HUES64 (cell line): Measurements from ENCODE around the gene CD14.
"Not testable (repeated sequence)": the region's sequence is repeated elsewhere in the genome, so short reads cannot be mapped to it uniquely, and the experiment has no call there.

Experiments used
- H3K27ac ChIP-seq: 2 replicates; pipeline ENCODE4 v1.7.0; 2013; ENCODE audit warnings: low read depth, low read length, inconsistent platforms
- H3K27me3 ChIP-seq: 2 replicates; pipeline ENCODE4 v1.6.1; 2013; ENCODE audit warnings: mild to moderate bottlenecking, low read length; ENCODE audit not compliant: insufficient read depth
- H3K36me3 ChIP-seq: 2 replicates; pipeline ENCODE4 v1.6.1; 2013; ENCODE audit warnings: mild to moderate bottlenecking, low read length; ENCODE audit not compliant: insufficient read depth
- H3K4me1 ChIP-seq: 2 replicates; pipeline ENCODE4 v1.6.1; 2013; ENCODE audit warnings: mild to moderate bottlenecking, low read length, moderate library complexity; ENCODE audit not compliant: insufficient read depth
- H3K4me3 ChIP-seq: 2 replicates; pipeline ENCODE4 v1.5.1; 2013; ENCODE audit warnings: mild to moderate bottlenecking, low read length, moderate library complexity
- H3K9ac ChIP-seq: 2 replicates; pipeline ENCODE4 v1.6.1; 2013; ENCODE audit warnings: mild to moderate bottlenecking, low read depth, low read length
- H3K9me3 ChIP-seq: 2 replicates; pipeline ENCODE4 v1.6.1; 2013; ENCODE audit warnings: low read depth, low read length; ENCODE audit not compliant: insufficient read depth
- WGBS: fragments of 150-250, 120-280 bp; methylation state at CpG from one replicate; pipeline ENCODE4 v1.1.7; 2013; ENCODE audit warnings: missing lambda C conversion rate; 5-methylcytosine and 5-hydroxymethylcytosine counted together

Gene CD14

GRCh38 chr5:140609126-140609525, 23.8 kb downstream of the CD14 start:
- peaks cover 11% of the 10 kb centered on the region; the same call in 1 of the 2 replicates for H3K9me3 ChIP-seq
- H3K27me3 ChIP-seq, result peaks cover 3% of the 10 kb centered on the region; the same call in 1 of the 2 replicates
- 84% methylated on average over 4 of the region's 4 CpGs for WGBS
- no peak overlapping the region for H3K27ac ChIP-seq
- H3K9ac ChIP-seq, result no peak overlapping the region
- H3K4me3 ChIP-seq, result no peak overlapping the region
- no peaks in the 10 kb centered on the region for H3K36me3 ChIP-seq
- H3K4me1 ChIP-seq, result no peaks in the 10 kb centered on the region

- H3K27me3 ChIP-seq, result peaks cover 3% of the 10 kb centered on the region; the same call in 1 of the 2 replicates
- no peak overlapping the region for H3K4me3 ChIP-seq
- no peaks in the 10 kb centered on the region for H3K36me3 ChIP-seq
- H3K9ac ChIP-seq, result no peak overlapping the region
- peaks cover 11% of the 10 kb centered on the region; the same call in 1 of the 2 replicates for H3K9me3 ChIP-seq
- no peak overlapping the region for H3K27ac ChIP-seq
- no peaks in the 10 kb centered on the region for H3K4me1 ChIP-seq
Observed at GRCh38 chr5:140608722-140609121, 24.3 kb downstream of the CD14 start.

- WGBS, result no CpG with 5 or more reads among the region's 2 CpGs
- no peak overlapping the region for H3K9ac ChIP-seq
- H3K4me3 ChIP-seq, result no peak overlapping the region
- no peaks in the 10 kb centered on the region for H3K36me3 ChIP-seq
- peaks cover 11% of the 10 kb centered on the region; the same call in 1 of the 2 replicates for H3K9me3 ChIP-seq
- no peaks in the 10 kb centered on the region for H3K4me1 ChIP-seq
- no peak overlapping the region for H3K27ac ChIP-seq
- peaks cover 3% of the 10 kb centered on the region; the same call in 1 of the 2 replicates for H3K27me3 ChIP-seq
Observed at GRCh38 chr5:140607031-140607430, 25.9 kb downstream of the CD14 start.

GRCh38 chr5:140605879-140606278, 27.1 kb downstream of the CD14 start:
- H3K27ac ChIP-seq, result no peak overlapping the region
- 95% methylated on average over 3 of the region's 3 CpGs for WGBS
- H3K9me3 ChIP-seq, result peaks cover 6% of the 10 kb centered on the region; the same call in 1 of the 2 replicates

GRCh38 chr5:140603734-140604133, 29.2 kb downstream of the CD14 start:
- H3K27ac ChIP-seq, result no peak overlapping the region
- H3K4me1 ChIP-seq, result no peaks in the 10 kb centered on the region
- no peaks in the 10 kb centered on the region for H3K36me3 ChIP-seq
- no peak overlapping the region for H3K4me3 ChIP-seq
- H3K9ac ChIP-seq, result no peak overlapping the region
- H3K27me3 ChIP-seq, result peaks cover 2% of the 10 kb centered on the region
- no peaks in the 10 kb centered on the region for H3K9me3 ChIP-seq
- 100% methylated on average over 2 of the region's 2 CpGs for WGBS

More at GRCh38 chr5:140605879-140606278, 27.1 kb downstream of the CD14 start:
- H3K4me3 ChIP-seq, result no peak overlapping the region
- no peaks in the 10 kb centered on the region for H3K36me3 ChIP-seq
- no peaks in the 10 kb centered on the region for H3K4me1 ChIP-seq
- H3K9ac ChIP-seq, result no peak overlapping the region
- peaks cover 3% of the 10 kb centered on the region; the same call in 1 of the 2 replicates for H3K27me3 ChIP-seq

GRCh38 chr5:140603446-140603698, 29.6 kb downstream of the CD14 start:
- H3K27me3 ChIP-seq, H3K36me3 ChIP-seq, H3K9me3 ChIP-seq, H3K4me3 ChIP-seq, H3K27ac ChIP-seq, H3K4me1 ChIP-seq, H3K9ac ChIP-seq: not testable (repeated sequence)
- WGBS, result 90% methylated on average over 4 of the region's 4 CpGs

GRCh38 chr5:140602147-140602546, 30.8 kb downstream of the CD14 start:
- Histone ChIP-seq H3K36me3 (no peaks in the 10 kb centered on the region), H3K9ac (no peak overlapping the region), H3K4me1 (no peaks in the 10 kb centered on the region), H3K9me3 (no peaks in the 10 kb centered on the region), H3K4me3 (no peak overlapping the region), H3K27me3 (no peaks in the 10 kb centered on the region; the same call in 1 of the 2 replicates), H3K27ac (no peak overlapping the region)
- WGBS, result 77% methylated on average over 2 of the region's 4 CpGs

GRCh38 chr5:140600096-140600495, 32.9 kb downstream of the CD14 start:
- Histone ChIP-seq H3K27me3 (no peaks in the 10 kb centered on the region; the same call in 1 of the 2 replicates), H3K4me3 (no peak overlapping the region), H3K27ac (no peak overlapping the region), H3K9me3 (no peaks in the 10 kb centered on the region), H3K4me1 (no peaks in the 10 kb centered on the region), H3K36me3 (no peaks in the 10 kb centered on the region), H3K9ac (no peak overlapping the region)

- no peaks in the 10 kb centered on the region; the same call in 1 of the 2 replicates for H3K27me3 ChIP-seq
- no peaks in the 10 kb centered on the region for H3K36me3 ChIP-seq
- no peaks in the 10 kb centered on the region for H3K4me1 ChIP-seq
- H3K4me3 ChIP-seq, result no peak overlapping the region
- no peak overlapping the region for H3K27ac ChIP-seq
- H3K9ac ChIP-seq, result no peak overlapping the region
- WGBS, result 88% methylated on average over 2 of the region's 2 CpGs
- no peaks in the 10 kb centered on the region for H3K9me3 ChIP-seq
Observed at GRCh38 chr5:140598836-140599235, 34.1 kb downstream of the CD14 start.

- Histone ChIP-seq H3K36me3 (no peaks in the 10 kb centered on the region), H3K4me3 (no peak overlapping the region), H3K4me1 (no peaks in the 10 kb centered on the region), H3K9ac (no peak overlapping the region), H3K27ac (no peak overlapping the region), H3K27me3 (no peaks in the 10 kb centered on the region; the same call in 1 of the 2 replicates), H3K9me3 (no peaks in the 10 kb centered on the region)
- WGBS, result 87% methylated on average over 1 of the region's 1 CpG
Observed at GRCh38 chr5:140596321-140596741, 36.6 kb downstream of the CD14 start.

GRCh38 chr5:140595538-140596300, 37.3 kb downstream of the CD14 start:
- WGBS, result 85% methylated on average over 4 of the region's 5 CpGs
- H3K9me3 ChIP-seq, result no peaks in the 10 kb centered on the region
- no peaks in the 10 kb centered on the region for H3K36me3 ChIP-seq
- no peaks in the 10 kb centered on the region for H3K4me1 ChIP-seq
- H3K27ac ChIP-seq, result no peak overlapping the region
- H3K27me3 ChIP-seq, result no peaks in the 10 kb centered on the region; the same call in 1 of the 2 replicates
- H3K9ac ChIP-seq, result no peak overlapping the region
- H3K4me3 ChIP-seq, result no peak overlapping the region
